Progenitor cell of endocrine pancreas (in vitro differentiated cells): ENCODE measurements around the gene ABTB2. TPM values are rescaled to one million over a fixed set of nuclear protein-coding genes. Genes with fewer than 3 reads are reported as not detected.

Experiments
- DNase-seq: peaks from one replicate; pipeline ENCODE4 v3.0.0; 2021; ENCODE audit warnings: low spot score; ENCODE audit not compliant: unreplicated experiment
- H3K27ac Mint-ChIP-seq: 2 replicates; pipeline ENCODE4 v1.8.0; 2021; ENCODE audit warnings: mild to moderate bottlenecking, moderate library complexity, mixed read lengths
- H3K27me3 Mint-ChIP-seq: 2 replicates; pipeline ENCODE4 v1.8.0; 2021; ENCODE audit warnings: mixed read lengths
- H3K36me3 Mint-ChIP-seq: 2 replicates; pipeline ENCODE4 v1.8.0; 2022; ENCODE audit warnings: mixed read lengths; ENCODE audit not compliant: insufficient read depth
- H3K4me1 Mint-ChIP-seq: 2 replicates; pipeline ENCODE4 v1.8.0; 2021; ENCODE audit warnings: low read depth, mixed read lengths
- H3K4me3 Mint-ChIP-seq: 2 replicates; pipeline ENCODE4 v1.8.0; 2021; ENCODE audit warnings: low read depth, mild to moderate bottlenecking, moderate library complexity, mixed read lengths
- H3K9me3 Mint-ChIP-seq: 2 replicates; pipeline ENCODE4 v1.8.0; 2021; ENCODE audit warnings: low read depth, mixed read lengths
- total RNA-seq: library from RNA; stranded (reverse); gene quantifications from 2 replicates; pipeline ENCODE4 v1.2.1, GENCODE V29; 2021
- TF ChIP-seq, protein P1 (sequence below): fragments of 200-600 bp; sonication (generic); IDR thresholded peaks from one replicate; pipeline ENCODE4 v1.5.0; 2021; ENCODE audit warnings: antibody characterized with exemption, mild to moderate bottlenecking; ENCODE audit not compliant: unreplicated experiment

Gene ABTB2
- total RNA-seq, 1 donor from 2014 or later, result 19.5 TPM

GRCh38 chr11:34143048-34143447, 214.8 kb downstream of the ABTB2 start:
- peaks cover 30% of the 10 kb centered on the region for H3K36me3 Mint-ChIP-seq
- H3K27ac Mint-ChIP-seq, result no peak overlapping the region
- TF ChIP-seq, protein P1, sequence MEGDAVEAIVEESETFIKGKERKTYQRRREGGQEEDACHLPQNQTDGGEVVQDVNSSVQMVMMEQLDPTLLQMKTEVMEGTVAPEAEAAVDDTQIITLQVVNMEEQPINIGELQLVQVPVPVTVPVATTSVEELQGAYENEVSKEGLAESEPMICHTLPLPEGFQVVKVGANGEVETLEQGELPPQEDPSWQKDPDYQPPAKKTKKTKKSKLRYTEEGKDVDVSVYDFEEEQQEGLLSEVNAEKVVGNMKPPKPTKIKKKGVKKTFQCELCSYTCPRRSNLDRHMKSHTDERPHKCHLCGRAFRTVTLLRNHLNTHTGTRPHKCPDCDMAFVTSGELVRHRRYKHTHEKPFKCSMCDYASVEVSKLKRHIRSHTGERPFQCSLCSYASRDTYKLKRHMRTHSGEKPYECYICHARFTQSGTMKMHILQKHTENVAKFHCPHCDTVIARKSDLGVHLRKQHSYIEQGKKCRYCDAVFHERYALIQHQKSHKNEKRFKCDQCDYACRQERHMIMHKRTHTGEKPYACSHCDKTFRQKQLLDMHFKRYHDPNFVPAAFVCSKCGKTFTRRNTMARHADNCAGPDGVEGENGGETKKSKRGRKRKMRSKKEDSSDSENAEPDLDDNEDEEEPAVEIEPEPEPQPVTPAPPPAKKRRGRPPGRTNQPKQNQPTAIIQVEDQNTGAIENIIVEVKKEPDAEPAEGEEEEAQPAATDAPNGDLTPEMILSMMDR, result no peak

GRCh38 chr11:34140149-34140548, 217.7 kb downstream of the ABTB2 start:
- no peak for DNase-seq
- Mint-ChIP-seq H3K27me3 (no peaks in the 10 kb centered on the region), H3K4me3 (no peak overlapping the region), H3K4me1 (no peaks in the 10 kb centered on the region), H3K36me3 (peaks cover 29% of the 10 kb centered on the region), H3K9me3 (no peaks in the 10 kb centered on the region), H3K27ac (no peak overlapping the region)
- TF ChIP-seq, protein P1, result no peak

More at GRCh38 chr11:34143048-34143447, 214.8 kb downstream of the ABTB2 start:
- Mint-ChIP-seq H3K4me1 (no peaks in the 10 kb centered on the region), H3K27me3 (no peaks in the 10 kb centered on the region), H3K9me3 (no peaks in the 10 kb centered on the region), H3K4me3 (no peak overlapping the region)
- DNase-seq, result no peak

DNA sequence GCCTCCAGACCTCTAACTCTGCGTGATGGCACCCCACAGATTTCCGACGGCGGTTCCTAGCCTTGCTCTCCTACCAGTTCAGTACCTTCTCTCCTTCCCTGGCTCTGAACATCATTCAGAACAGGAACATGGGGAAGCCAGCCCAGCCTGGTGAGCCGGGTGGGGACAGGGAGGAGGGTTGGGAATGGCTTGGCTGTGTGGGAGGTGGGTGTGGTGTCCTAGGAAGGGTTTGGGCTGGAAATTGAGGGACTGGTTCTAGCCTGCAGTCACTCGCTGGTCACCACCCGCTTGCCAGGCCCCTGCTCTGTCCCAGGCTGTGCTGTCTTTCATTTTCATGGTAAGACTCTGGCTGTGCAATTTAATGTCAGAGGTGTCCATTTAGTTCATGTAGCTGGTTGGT, 218.5 kb downstream of the ABTB2 start:
- Mint-ChIP-seq H3K27ac (no peak overlapping the region), H3K4me3 (no peak overlapping the region), H3K36me3 (peaks cover 29% of the 10 kb centered on the region), H3K9me3 (no peaks in the 10 kb centered on the region), H3K4me1 (no peaks in the 10 kb centered on the region), H3K27me3 (no peaks in the 10 kb centered on the region)
- TF ChIP-seq, protein P1, result no peak
- no peak for DNase-seq

DNA sequence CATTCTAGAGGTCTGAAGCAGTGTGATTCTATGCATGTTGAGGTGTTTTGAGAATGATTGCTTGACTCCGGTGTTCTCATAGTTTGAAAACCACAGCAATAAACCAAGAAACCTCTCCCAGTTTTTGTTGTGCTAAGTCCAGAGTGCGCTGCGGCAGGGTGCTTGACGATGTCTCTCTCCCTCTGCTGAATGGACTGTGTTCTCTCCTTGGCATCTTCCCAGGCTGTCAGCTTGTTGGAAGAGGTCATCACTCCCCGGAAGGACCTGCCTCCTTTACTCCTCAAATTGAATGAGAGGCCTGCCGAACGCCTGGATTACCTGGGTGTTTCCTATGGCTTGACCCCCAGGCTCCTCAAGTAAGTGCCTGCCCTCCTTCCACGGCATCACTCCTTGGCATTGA, 221.4 kb downstream of the ABTB2 start:
- Mint-ChIP-seq H3K27ac (no peak overlapping the region), H3K4me3 (no peak overlapping the region), H3K9me3 (no peaks in the 10 kb centered on the region), H3K4me1 (no peaks in the 10 kb centered on the region), H3K36me3 (peaks cover 22% of the 10 kb centered on the region), H3K27me3 (no peaks in the 10 kb centered on the region)
- DNase-seq, result no peak
- TF ChIP-seq, protein P1, result no peak

GRCh38 chr11:34135439-34135838, 222.4 kb downstream of the ABTB2 start:
- Mint-ChIP-seq H3K9me3 (no peaks in the 10 kb centered on the region), H3K27me3 (no peaks in the 10 kb centered on the region), H3K27ac (no peak overlapping the region), H3K4me3 (no peak overlapping the region), H3K36me3 (peaks cover 22% of the 10 kb centered on the region), H3K4me1 (no peaks in the 10 kb centered on the region)
- no peak for DNase-seq
- TF ChIP-seq, protein P1, result no peak
